ENCODE data around the gene PTPN12.

The PTPN12 gene

GRCh38 chr7:77665161-77665560, 128.1 kb downstream of the PTPN12 start:
- no peak for DNase-seq

GRCh38 chr7:77667459-77668086, 130.5 kb downstream of the PTPN12 start:
- no peak for DNase-seq

- DNase-seq = no peak
Observed at GRCh38 chr7:77674878-77675277, 137.8 kb downstream of the PTPN12 start.

GRCh38 chr7:77679608-77680007, 142.5 kb downstream of the PTPN12 start:
- no peak for DNase-seq

GRCh38 chr7:77680266-77680665, 143.2 kb downstream of the PTPN12 start:
- no peak for DNase-seq

GRCh38 chr7:77684030-77684429, 146.9 kb downstream of the PTPN12 start:
- no peak for DNase-seq

- no peak for DNase-seq
Observed at GRCh38 chr7:77685233-77685632, 148.1 kb downstream of the PTPN12 start.

GRCh38 chr7:77687100-77687746, 150.1 kb downstream of the PTPN12 start:
- DNase-seq = no peak

- no peak for DNase-seq
Observed at GRCh38 chr7:77687747-77688144, 150.7 kb downstream of the PTPN12 start.
